Measurements from ENCODE around the gene SCYGR6. TPM values are rescaled to one million over a fixed set of nuclear protein-coding genes. Genes with fewer than 3 reads are reported as not detected.

SCYGR6 gene
- total RNA-seq, 2 experiments from 2014 or later = not detected

- H3K36me3 ChIP-seq (ENCODE audit: insufficient read depth, low read length) = no peaks in the 10 kb centered on the region
- peaks cover 0 to under 1% of the 10 kb centered on the region in 2 experiments for H3K9me3 ChIP-seq (ENCODE audit: control insufficient read depth in 1 of 2, insufficient read depth in 1 of 2, low read length in 2 of 2)
- Mint-ChIP-seq H3K9me3 (no peaks in the 10 kb centered on the region), H3K27ac (no peak overlapping the region), H3K4me1 (ENCODE audit: low read depth) (no peaks in the 10 kb centered on the region), H3K27me3 (peaks cover 13% of the 10 kb centered on the region), H3K4me3 (no peak overlapping the region), H3K36me3 (ENCODE audit: low read depth) (no peaks in the 10 kb centered on the region)
- H3K4me3 ChIP-seq (ENCODE audit: low read length) = no peak overlapping the region
- H3K27me3 ChIP-seq (ENCODE audit: control insufficient read depth in 1 of 2, insufficient read depth in 2 of 2, low read length in 2 of 2) = no peaks in the 10 kb centered on the region
- POLR2A ChIA-PET = no interaction called here
- CTCF ChIA-PET = no interaction called here
- TF ChIP-seq CTCF (IDR thresholded peaks at IDR 0.05) = no peak
- no peak overlapping the region for H3K27ac ChIP-seq (ENCODE audit: low read depth in 1 of 2, low read length in 2 of 2)
- DNase-seq = no peak
- H3K4me1 ChIP-seq (ENCODE audit: insufficient read depth, low read length) = no peaks in the 10 kb centered on the region
- intact Hi-C loops (cut with DNase I, micrococcal nuclease) = no loop called here
- no peak for ATAC-seq (ENCODE audit: poor library complexity)
Measured at GRCh38 chr2:227696990-227697679, 27.4 kb downstream of the SCYGR6 start.

GRCh38 chr2:227687189-227687588 is 37.4 kb downstream of the SCYGR6 start:
- H3K9me3 Mint-ChIP-seq = no peaks in the 10 kb centered on the region
- no peak for ATAC-seq (ENCODE audit: poor library complexity)
- peaks cover 48% of the 10 kb centered on the region for H3K27me3 Mint-ChIP-seq
- no peak overlapping the region for H3K4me3 Mint-ChIP-seq
- POLR2A ChIA-PET = no interaction called here
- CTCF ChIA-PET = no interaction called here
- H3K4me1 ChIP-seq (ENCODE audit: insufficient read depth, low read length) = no peaks in the 10 kb centered on the region
- no peak for DNase-seq
- no peak overlapping the region for H3K27ac ChIP-seq (ENCODE audit: low read depth in 1 of 2, low read length in 2 of 2)
- H3K36me3 ChIP-seq (ENCODE audit: insufficient read depth, low read length) = no peaks in the 10 kb centered on the region
- TF ChIP-seq CTCF (IDR thresholded peaks at IDR 0.05) = no peak
- no peaks in the 10 kb centered on the region for H3K36me3 Mint-ChIP-seq (ENCODE audit: low read depth)
- H3K9me3 ChIP-seq (ENCODE audit: control insufficient read depth in 1 of 2, insufficient read depth in 1 of 2, low read length in 2 of 2) = no peaks in the 10 kb centered on the region
- no peaks in the 10 kb centered on the region for H3K4me1 Mint-ChIP-seq (ENCODE audit: low read depth)
- H3K27me3 ChIP-seq (ENCODE audit: control insufficient read depth in 1 of 2, insufficient read depth in 2 of 2, low read length in 2 of 2) = peaks cover 3 to 4% of the 10 kb centered on the region in 2 experiments
- H3K4me3 ChIP-seq (ENCODE audit: low read length) = no peak overlapping the region
- intact Hi-C loops (cut with DNase I, micrococcal nuclease) = no loop called here
- no peak overlapping the region for H3K27ac Mint-ChIP-seq

- CTCF ChIA-PET = no interaction called here
- H3K27me3 Mint-ChIP-seq = peaks cover 33% of the 10 kb centered on the region
- Histone ChIP-seq H3K27me3 (ENCODE audit: control insufficient read depth in 1 of 2, insufficient read depth in 2 of 2, low read length in 2 of 2) (peaks cover 3 to 4% of the 10 kb centered on the region in 2 experiments), H3K36me3 (ENCODE audit: insufficient read depth, low read length) (no peaks in the 10 kb centered on the region), H3K4me1 (ENCODE audit: insufficient read depth, low read length) (no peaks in the 10 kb centered on the region), H3K9me3 (ENCODE audit: control insufficient read depth in 1 of 2, insufficient read depth in 1 of 2, low read length in 2 of 2) (no peaks in the 10 kb centered on the region), H3K4me3 (ENCODE audit: low read length) (no peak overlapping the region), H3K27ac (ENCODE audit: low read depth in 1 of 2, low read length in 2 of 2) (no peak overlapping the region)
- no peak for ATAC-seq (ENCODE audit: poor library complexity)
- no peaks in the 10 kb centered on the region for H3K4me1 Mint-ChIP-seq (ENCODE audit: low read depth)
- DNase-seq = no peak
- no peak overlapping the region for H3K27ac Mint-ChIP-seq
- H3K36me3 Mint-ChIP-seq (ENCODE audit: low read depth) = no peaks in the 10 kb centered on the region
- TF ChIP-seq CTCF (IDR thresholded peaks at IDR 0.05) = no peak
- POLR2A ChIA-PET = no interaction called here
- no peaks in the 10 kb centered on the region for H3K9me3 Mint-ChIP-seq
- H3K4me3 Mint-ChIP-seq = no peak overlapping the region
- intact Hi-C loops (cut with DNase I, micrococcal nuclease) = no loop called here
Measured at GRCh38 chr2:227684258-227684657, 40.3 kb downstream of the SCYGR6 start.
